Measurements from ENCODE around the gene AK5. TPM values are rescaled to one million over a fixed set of nuclear protein-coding genes. Genes with fewer than 3 reads are reported as not detected.
"Not testable (repeated sequence)": the region's sequence is repeated elsewhere in the genome, so short reads cannot be mapped to it uniquely, and the experiment has no call there.

Gene AK5
- total RNA-seq, 2 donors from 2014 or later = 2.2 to 2.8 TPM

DNA sequence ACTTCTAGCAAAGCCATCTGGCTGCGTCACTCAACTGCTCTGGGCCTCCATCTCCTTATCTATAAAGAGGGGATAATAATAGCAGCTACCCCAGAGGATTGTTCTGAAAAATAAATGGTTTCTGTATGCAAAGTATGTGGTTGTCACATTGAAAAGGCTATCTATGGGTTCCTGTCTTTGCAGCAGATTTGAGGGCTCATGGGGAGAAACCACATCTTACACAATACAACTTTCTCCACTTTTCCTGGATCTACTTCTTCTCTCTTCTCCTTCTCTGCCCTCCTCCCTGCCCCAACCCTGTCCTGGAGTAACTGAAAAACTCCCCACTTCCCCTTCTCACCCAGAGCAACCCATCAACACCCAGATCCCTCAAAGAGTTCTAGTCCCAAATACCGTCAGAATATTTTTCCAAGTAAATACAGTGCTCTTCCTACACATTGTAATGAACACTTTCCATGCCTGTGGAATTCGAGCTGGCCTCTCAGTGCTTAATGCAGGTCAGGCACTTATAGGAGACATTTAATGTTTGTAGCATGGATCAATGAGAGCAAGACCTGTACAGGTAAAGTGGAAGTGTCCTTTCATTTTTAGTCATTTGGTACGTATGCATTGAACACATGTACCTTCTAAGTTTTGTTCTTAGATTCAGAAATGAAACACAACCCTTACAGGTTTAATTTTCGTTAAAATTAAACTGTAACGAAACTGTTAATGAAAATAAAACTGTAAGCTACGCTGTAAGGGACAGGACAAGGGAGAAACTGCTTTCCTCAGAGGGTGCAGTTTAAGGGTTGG, 131.9 kb downstream of the AK5 start:
- H3K4me3 ChIP-seq = no peak overlapping the region
- H3K36me3 ChIP-seq = no peaks in the 10 kb centered on the region
- no peaks in the 10 kb centered on the region for H3K9me3 ChIP-seq
- H3K4me1 ChIP-seq = no peaks in the 10 kb centered on the region
- no peak overlapping the region for H3K27ac ChIP-seq
- no peak for TF ChIP-seq CTCF (IDR thresholded peaks at IDR 0.05)
- DNase-seq (ENCODE audit: low spot score) = no peak
- no peaks in the 10 kb centered on the region for H3K27me3 ChIP-seq

DNA sequence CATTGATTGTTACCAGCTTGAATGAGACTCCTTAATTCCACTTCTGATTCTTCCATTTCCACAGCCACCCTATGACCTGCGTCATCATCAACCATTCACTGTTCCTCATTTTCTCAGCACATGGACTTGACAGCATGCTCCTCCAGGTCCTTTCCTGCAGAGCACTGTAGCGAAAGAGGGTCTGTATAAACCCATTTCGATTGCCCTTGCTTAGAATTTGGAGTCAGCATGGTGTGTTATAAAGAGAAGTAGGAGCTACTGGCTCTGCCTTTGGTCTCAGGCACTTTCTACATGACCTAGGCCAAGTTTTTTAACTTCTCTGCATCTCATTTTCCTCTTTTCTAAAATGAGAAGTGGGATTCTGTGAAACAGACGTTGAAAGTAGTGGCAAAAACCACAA, 133.8 kb downstream of the AK5 start:
- Histone ChIP-seq H3K4me1 (no peaks in the 10 kb centered on the region), H3K27ac (no peak overlapping the region), H3K9me3 (no peaks in the 10 kb centered on the region), H3K4me3 (no peak overlapping the region), H3K27me3 (no peaks in the 10 kb centered on the region), H3K36me3 (no peaks in the 10 kb centered on the region)
- DNase-seq (ENCODE audit: low spot score) = no peak
- TF ChIP-seq CTCF (IDR thresholded peaks at IDR 0.05) = no peak

GRCh38 chr1:77416692-77417450, 135.1 kb downstream of the AK5 start:
- H3K4me3 ChIP-seq = no peak overlapping the region
- TF ChIP-seq CTCF (IDR thresholded peaks at IDR 0.05) = peak in 1 of 2 donors; percentile 26

GRCh38 chr1:77418055-77418454, 136.2 kb downstream of the AK5 start:
- not testable (repeated sequence) for H3K27me3 ChIP-seq; DNase-seq (ENCODE audit: low spot score); H3K36me3 ChIP-seq; H3K4me3 ChIP-seq; H3K27ac ChIP-seq; H3K4me1 ChIP-seq; H3K9me3 ChIP-seq

More at GRCh38 chr1:77416692-77417450, 135.1 kb downstream of the AK5 start:
- no peaks in the 10 kb centered on the region for H3K27me3 ChIP-seq
- no peaks in the 10 kb centered on the region for H3K9me3 ChIP-seq
- H3K4me1 ChIP-seq = no peaks in the 10 kb centered on the region
- no peak overlapping the region for H3K27ac ChIP-seq
- no peak for DNase-seq (ENCODE audit: low spot score)
- no peaks in the 10 kb centered on the region for H3K36me3 ChIP-seq

- no peak for TF ChIP-seq CTCF (IDR thresholded peaks at IDR 0.05)
- H3K4me1 ChIP-seq = no peaks in the 10 kb centered on the region
- no peak overlapping the region for H3K4me3 ChIP-seq
- H3K9me3 ChIP-seq = no peaks in the 10 kb centered on the region
- H3K27me3 ChIP-seq = no peaks in the 10 kb centered on the region
- H3K36me3 ChIP-seq = no peaks in the 10 kb centered on the region
- DNase-seq (ENCODE audit: low spot score) = no peak
- H3K27ac ChIP-seq = no peak overlapping the region
Measured at GRCh38 chr1:77421504-77422233, 139.8 kb downstream of the AK5 start.

GRCh38 chr1:77424236-77424635, 142.4 kb downstream of the AK5 start:
- Histone ChIP-seq H3K4me3 (no peak overlapping the region), H3K4me1 (no peaks in the 10 kb centered on the region), H3K27ac (no peak overlapping the region), H3K9me3 (peaks cover 0 to 11% of the 10 kb centered on the region in 2 donors), H3K27me3 (no peaks in the 10 kb centered on the region), H3K36me3 (no peaks in the 10 kb centered on the region)
- no peak for DNase-seq (ENCODE audit: low spot score)
- no peak for TF ChIP-seq CTCF (IDR thresholded peaks at IDR 0.05)

Measured in right atrium auricular region (tissue), 2 donors.